NCI-H2029 (cell line): ENCODE data around the gene COPB1.

Experiments
- DNase-seq: peaks from one replicate; lab custom pipeline; 2025; lab: John Stamatoyannopoulos, UW

Gene COPB1

GRCh38 chr11:14424096-14424495, 75.5 kb downstream of the COPB1 start:
- DNase-seq, result no peak

GRCh38 chr11:14423633-14424032, 76.0 kb downstream of the COPB1 start:
- DNase-seq, result no peak

- DNase-seq, result no peak
Observed at GRCh38 chr11:14422814-14423182, 76.8 kb downstream of the COPB1 start.

GRCh38 chr11:14422052-14422813, 77.4 kb downstream of the COPB1 start:
- DNase-seq, result peak; percentile 61

- no peak for DNase-seq
Observed at GRCh38 chr11:14420223-14420622, 79.4 kb downstream of the COPB1 start.

GRCh38 chr11:14418801-14419417, 80.7 kb downstream of the COPB1 start:
- no peak for DNase-seq

- DNase-seq, result no peak
Observed at GRCh38 chr11:14417617-14418374, 81.8 kb downstream of the COPB1 start.

GRCh38 chr11:14417186-14417585, 82.4 kb downstream of the COPB1 start:
- no peak for DNase-seq

- no peak for DNase-seq
Observed at GRCh38 chr11:14414470-14415461, 84.8 kb downstream of the COPB1 start.

- DNase-seq, result no peak
Observed at GRCh38 chr11:14413307-14414069, 86.1 kb downstream of the COPB1 start.

GRCh38 chr11:14411818-14412217, 87.8 kb downstream of the COPB1 start:
- DNase-seq, result no peak

- no peak for DNase-seq
Observed at GRCh38 chr11:14409891-14410290, 89.7 kb downstream of the COPB1 start.

- DNase-seq, result no peak
Observed at GRCh38 chr11:14408612-14409011, 91.0 kb downstream of the COPB1 start.
